Middle frontal gyrus (tissue), 1 donor: Measurements from ENCODE around the gene PODXL.

Source experiments
- DNase-seq: peaks from one replicate; pipeline ENCODE4 v3.0.0-alpha.2; 2015; ENCODE audit warnings: low spot score; ENCODE audit errors: extremely low spot score

PODXL gene

GRCh38 chr7:131556053-131556908 is at the start of gene PODXL:
Gene PODXL (minus strand): TSS chr7:131556628. CDS start chr7:131556359, 269 bp downstream.
- peak; percentile 5 for DNase-seq

DNA sequence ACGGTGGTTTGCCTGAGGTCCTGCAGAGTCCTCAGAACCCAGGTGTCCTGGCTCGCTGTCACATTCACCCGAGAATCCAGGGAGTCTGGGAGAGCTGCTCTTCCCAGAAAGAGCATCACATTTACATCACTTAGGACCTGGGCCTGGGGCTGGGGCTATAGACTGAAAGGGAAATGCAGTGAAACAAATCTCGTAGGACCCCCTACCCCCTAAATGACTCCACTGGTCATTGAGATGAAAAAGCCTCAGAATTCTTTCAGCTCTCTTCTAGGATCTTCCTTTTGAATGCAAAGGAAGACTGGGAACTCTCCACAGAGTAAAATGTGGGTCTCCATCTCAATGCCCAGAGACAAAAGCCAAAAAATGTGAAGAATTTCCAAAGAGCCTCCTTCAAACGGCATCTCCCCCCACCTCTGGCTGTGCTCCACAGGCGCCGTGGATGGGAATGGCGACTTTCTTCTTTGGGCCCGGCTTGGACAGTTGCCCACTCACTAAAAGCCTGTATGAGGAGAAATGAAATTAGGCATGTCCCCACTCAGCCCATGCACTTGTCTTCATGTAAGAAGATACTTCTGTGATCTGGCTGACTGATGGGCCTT is 49.0 kb upstream of the PODXL start:
- DNase-seq: no peak

DNA sequence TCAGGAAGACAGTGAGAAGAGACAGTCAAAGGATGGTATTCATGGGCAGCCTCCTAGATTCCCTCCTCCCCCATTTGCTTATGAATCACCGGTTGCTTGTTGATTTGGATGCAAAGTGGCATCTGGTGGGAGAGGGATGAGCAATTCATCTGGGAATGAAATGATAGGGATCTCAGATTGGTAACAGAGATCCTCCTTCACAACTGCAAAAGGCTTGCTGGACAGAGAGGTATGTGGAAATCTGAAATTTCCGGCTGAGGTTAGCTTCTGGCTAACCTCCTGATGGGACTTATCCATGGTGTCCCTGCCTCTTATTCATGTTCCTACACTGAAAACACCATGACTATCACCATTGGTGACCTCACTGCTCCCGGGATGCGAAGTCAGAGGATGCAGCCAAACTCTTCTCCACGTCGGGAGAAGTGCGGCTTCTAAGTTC is 48.4 kb upstream of the PODXL start:
- no peak for DNase-seq

DNA sequence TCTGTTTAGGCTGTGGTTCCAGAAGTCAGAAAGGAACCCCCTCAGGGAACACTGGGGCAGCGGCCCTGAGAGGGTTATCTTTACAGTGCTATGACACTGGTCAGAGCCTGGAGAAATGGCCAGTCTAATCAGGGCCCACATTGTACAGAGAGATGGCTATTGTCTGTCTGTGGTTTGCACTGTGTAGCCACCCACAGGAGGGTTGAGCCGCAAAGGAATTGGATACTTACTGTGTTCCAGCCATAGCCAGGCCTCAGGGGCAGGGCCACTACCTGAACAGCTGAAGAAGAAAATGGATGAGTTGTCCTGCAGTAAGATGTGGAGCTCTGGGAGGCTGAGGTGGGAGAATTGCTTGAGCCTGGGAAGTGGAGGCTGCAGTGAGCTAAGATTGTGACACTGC is 47.5 kb upstream of the PODXL start:
- no peak for DNase-seq

DNA sequence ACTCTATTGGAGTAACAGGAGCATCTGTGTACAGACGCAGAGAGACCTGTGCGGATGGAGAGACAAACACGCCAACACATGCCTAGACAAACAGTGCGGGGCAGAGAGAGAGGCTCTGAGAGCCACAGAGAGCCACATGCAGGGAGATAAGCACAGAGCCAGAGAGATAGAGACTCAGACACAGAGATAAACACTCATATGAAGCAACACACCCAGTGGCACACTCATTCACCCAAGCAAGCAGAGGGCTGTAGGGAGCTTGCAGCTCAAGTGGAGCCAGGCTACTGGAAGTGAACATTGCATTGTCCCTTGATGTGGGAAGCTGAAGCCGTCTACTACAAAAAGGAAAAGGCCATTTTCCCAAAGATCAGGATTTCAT is 46.6 kb upstream of the PODXL start:
- DNase-seq: no peak

- DNase-seq: no peak
Measured at GRCh38 chr7:131602304-131602993, 46.0 kb upstream of the PODXL start.

DNA sequence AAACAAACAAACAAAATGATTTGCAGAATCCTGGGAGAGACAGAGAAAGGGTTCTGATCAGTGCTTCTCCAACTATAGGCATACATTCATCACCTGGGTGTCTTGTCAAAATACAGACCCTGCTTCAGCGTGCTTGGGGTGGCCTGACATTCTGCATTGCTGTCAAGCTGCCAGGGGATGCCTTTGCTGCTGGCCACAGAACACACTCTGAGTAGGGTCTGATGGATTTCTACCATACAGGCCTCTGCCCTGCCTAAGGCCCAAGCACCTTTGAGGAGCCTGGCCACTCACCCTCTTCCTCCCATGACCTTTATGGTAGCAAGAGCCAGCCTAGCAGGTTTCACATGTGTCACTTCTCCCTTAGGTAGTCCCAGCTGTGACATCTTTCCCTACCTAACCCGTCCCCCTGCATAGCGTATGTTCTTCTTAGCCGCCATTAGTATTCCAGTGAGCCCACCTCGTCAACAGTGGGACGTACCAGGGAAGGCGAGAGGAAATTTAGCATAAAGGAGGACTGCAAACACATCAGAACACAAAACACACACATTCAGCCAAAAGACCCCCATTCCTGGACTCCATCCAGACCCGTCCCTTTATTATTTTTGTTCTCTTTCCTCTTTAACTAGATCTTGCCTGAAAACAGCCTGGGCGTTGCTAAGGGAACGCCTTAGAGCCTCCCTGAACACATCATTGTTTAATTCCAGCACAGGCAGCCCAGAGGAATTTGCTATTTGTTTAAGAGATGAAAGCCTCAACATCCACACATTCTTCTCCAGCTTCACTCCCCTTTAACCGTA is 43.9 kb upstream of the PODXL start:
- no peak for DNase-seq

DNA sequence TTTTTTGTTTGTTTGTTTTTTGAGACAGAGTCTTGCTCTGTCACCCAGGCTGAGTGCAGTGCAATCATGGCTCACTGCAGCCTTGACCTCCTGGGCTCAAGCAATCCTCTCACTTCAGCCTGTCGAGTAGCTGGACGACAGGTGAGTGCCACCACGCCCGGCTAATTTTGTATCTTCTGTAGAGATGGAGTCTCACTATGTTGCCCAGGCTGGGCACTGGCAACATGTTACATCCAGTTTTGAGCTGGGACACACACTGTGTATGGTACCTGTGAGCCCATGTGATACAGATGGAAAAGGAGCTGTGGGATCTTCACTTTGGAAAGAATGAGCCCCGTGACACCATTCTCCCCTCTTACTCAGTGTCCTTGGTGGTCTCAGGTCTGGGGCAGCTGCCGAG is 40.4 kb upstream of the PODXL start:
- DNase-seq: no peak

DNA sequence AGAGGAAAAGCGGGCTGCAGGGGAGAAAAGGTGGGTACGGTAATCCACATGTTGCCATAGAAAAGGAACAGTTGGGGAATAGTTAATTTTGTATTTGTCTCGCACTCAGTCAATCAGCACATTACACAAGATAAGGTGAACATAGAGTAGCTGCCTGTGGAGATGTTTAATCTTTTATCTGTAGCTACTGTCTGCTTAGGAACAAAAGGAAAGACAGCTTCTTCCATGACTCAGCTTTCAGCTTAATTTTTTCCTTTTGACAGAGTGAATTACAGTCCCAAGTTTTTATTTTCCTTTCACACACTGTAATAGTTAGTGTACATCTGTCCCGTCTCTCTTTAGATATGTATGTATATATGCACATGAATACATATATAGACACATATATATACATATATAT is 39.3 kb upstream of the PODXL start:
- no peak for DNase-seq

DNA sequence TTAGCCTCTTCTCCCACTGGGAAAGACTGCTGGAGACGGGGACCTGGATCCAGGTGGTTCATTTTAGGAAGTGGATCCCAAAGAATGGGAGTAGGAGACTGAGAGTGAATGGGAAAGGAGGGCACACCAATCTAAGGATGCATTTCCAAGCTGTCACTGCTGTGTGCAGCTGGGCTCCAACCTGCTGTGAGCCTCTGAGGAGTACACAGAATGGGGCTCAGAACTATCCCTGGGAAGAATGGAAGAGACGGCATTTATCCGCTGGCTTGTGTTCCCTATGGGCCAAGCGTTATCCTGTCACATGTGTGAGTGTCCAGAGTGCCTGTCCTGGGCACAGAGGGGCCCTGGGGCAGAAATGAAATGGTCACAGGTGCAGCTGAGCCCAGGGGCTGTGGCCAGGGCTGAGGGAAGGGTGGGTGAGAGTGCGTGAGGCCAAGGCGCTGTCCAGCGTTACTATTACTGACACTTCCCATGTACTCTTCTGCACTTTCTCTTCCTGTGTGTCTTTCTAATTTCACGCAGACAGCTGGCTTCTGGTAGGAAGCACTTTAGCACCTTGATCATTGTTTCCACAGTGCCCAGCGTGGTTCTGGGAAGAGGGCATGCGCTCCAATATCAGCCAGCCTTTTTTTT is 35.4 kb upstream of the PODXL start:
- no peak for DNase-seq

GRCh38 chr7:131587315-131587923 is 31.0 kb upstream of the PODXL start:
- DNase-seq: no peak

- no peak for DNase-seq
Measured at GRCh38 chr7:131586759-131587158, 30.3 kb upstream of the PODXL start.

GRCh38 chr7:131586259-131586658 is 29.8 kb upstream of the PODXL start:
- DNase-seq: no peak

GRCh38 chr7:131583430-131583829 is 27.0 kb upstream of the PODXL start:
- no peak for DNase-seq

GRCh38 chr7:131581241-131582051 is 25.0 kb upstream of the PODXL start:
- DNase-seq: no peak

GRCh38 chr7:131578602-131579001 is 22.2 kb upstream of the PODXL start:
- DNase-seq: no peak

DNA sequence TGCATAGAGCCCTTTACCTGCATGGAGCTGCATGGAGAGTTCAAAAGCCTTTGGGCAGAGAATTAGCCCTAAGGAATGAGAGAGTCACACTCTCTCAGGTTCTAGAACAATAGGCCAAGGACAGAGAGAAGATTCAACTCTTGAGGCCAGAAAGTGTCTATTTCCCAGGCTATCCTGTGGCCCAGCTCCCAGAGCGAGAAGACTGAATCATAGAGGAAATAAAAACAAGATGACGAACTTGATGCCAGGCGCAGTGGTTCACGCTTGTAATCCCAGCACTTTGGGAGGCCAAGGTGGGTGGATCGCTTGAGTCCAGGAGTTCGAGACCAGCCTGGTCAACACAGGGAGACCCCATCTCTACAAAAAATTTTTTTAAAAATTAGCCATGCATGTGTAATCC is 18.3 kb upstream of the PODXL start:
- no peak for DNase-seq

DNA sequence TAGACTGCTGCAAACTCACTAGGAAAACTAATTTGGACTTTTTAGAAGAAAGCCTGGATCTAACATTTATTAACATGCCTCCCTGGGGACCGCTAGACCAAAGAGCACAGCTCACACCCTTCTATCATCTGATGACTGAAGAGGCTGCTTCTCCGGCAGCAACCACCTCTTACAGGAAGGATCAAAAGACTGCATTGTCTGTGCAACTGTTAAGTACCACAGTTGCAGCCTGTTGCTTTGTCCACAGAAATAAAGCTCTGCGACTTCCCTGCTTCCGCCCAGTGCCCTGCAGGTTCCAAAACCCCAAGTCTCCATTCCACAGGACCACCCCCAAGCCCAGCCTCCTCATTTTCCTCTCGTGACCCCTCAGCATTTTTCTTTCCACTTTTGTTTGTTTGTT is 14.0 kb upstream of the PODXL start:
- no peak for DNase-seq

DNA sequence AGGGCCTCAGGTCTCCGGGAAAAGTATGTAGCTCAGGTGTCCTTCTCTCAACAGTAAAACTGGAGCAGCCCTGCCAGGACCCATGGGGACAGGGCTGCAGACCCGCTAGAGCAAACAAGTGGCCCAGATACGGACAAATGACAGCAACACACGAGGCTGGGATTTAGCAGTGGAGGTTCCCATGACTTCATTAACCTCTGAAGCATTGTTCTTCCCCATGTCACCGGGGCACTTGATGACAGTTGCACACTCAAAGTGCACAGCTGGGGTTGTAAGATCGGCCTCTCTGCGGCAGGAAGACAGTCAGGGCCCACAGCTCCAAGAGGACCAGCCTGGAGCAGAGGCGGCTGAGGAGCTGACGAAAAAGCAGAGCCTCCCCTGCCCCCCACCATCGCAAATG is 12.5 kb upstream of the PODXL start:
- no peak for DNase-seq

- DNase-seq: no peak
Measured at GRCh38 chr7:131568510-131568909, 12.1 kb upstream of the PODXL start.
